ENCODE data around the gene RAB5B. TPM values are rescaled to one million over a fixed set of nuclear protein-coding genes. Genes with fewer than 3 reads are reported as not detected.
A peak's percentile ranks its signal among the peaks of the same experiment; 100 is the strongest.

The RAB5B gene
- total and polyA plus RNA-seq, 3 donors from 2014 or later, result 139 to 198 (median 144) TPM

DNA sequence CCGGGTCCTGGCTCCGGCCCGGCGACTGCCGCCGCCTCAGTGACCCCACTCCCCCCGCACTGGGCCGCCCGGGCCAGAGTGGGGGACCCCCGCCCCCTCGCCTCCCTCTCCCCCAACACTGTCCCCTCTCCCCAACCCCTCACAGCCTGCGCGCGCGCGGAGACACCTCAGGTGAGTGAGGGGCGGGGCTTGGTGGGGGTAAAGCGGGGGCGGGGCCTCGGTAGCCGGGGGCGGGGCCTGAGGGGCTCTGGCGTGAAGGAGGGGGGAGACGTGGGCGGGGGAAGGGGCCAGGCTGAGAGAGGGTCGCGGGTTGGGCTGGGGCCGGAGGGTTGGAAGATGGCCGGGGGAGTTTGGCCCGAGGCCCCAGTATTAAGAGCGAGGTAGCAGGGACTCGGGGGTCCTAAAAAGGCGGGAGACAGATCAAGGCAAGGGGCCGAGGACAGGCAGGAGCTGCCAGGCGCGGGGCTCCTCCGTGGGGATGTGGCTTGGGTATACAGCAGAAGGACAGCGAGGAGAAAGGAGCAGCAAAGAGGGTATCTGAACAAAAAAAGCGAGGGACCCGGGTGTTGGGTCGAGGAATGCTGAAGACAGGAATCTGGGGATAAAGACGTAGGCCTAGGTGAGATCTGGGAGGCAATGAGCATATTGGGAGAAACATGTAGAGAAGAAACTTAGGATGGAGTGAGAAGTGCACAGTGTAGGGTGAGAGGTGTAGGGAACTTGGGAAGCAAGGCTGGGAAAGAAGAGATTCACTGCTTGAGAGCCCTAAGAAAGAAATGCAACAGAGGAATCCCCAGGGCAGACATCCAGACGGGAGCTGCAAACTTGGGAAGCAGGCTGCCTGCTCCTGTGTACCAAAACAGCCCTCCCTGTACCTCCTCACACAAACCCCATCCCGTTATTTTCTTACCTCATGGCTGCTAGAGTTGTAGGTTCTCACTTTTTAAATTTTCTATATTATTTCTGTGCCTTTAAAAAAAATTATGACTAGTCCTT is 34.0 kb downstream of the RAB5B start:
- H3K9me3 ChIP-seq, result no peaks in the 10 kb centered on the region
- H3K27me3 ChIP-seq, result no peaks in the 10 kb centered on the region
- H3K36me3 ChIP-seq (ENCODE audit: low read depth, missing control alignments), result no peaks in the 10 kb centered on the region
- H3K27ac ChIP-seq, result peak overlapping the region; percentile 96 to 98
- WGBS, 2 donors, result 1 to 2% methylated on average over 29 to 30 of the region's 44 CpGs
- intact Hi-C loops (cut with DNase I; ENCODE audit: low total_unique reads), result no loop called here
- H3K4me1 ChIP-seq, result peaks cover 3% of the 10 kb centered on the region
- no peak for TF ChIP-seq POLR2A (IDR thresholded peaks at IDR 0.05)
- TF ChIP-seq, protein P1, sequence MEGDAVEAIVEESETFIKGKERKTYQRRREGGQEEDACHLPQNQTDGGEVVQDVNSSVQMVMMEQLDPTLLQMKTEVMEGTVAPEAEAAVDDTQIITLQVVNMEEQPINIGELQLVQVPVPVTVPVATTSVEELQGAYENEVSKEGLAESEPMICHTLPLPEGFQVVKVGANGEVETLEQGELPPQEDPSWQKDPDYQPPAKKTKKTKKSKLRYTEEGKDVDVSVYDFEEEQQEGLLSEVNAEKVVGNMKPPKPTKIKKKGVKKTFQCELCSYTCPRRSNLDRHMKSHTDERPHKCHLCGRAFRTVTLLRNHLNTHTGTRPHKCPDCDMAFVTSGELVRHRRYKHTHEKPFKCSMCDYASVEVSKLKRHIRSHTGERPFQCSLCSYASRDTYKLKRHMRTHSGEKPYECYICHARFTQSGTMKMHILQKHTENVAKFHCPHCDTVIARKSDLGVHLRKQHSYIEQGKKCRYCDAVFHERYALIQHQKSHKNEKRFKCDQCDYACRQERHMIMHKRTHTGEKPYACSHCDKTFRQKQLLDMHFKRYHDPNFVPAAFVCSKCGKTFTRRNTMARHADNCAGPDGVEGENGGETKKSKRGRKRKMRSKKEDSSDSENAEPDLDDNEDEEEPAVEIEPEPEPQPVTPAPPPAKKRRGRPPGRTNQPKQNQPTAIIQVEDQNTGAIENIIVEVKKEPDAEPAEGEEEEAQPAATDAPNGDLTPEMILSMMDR (IDR thresholded peaks at IDR 0.05), result no peak
- peak overlapping the region; percentile 96 to 99 for H3K4me3 ChIP-seq
- peak; percentile 76 for DNase-seq

DNA sequence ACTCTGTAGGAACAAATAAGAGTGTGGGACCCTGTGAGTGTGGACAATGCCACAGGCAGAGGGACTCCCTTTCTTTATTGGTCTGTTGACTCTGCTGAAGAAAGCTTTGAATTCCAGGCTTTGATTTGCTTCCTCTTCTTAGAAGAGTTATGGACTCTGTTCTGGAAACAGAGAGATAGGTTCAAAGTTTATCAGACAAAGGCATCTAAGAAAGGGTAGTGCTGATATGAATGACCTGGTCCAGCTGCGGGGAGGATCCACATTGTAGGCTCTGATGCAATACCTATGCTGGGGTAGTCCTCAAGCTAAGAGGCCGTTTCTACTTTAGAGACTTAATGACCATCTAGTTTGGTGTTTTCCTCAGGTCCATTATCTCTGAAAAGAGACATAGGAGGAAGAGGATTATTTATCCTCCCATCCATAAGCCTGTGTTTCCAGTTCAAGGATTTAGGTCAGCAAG is 36.3 kb downstream of the RAB5B start:
- Histone ChIP-seq H3K9me3 (no peaks in the 10 kb centered on the region), H3K36me3 (ENCODE audit: low read depth, missing control alignments) (no peaks in the 10 kb centered on the region), H3K27ac (no peak overlapping the region), H3K27me3 (no peaks in the 10 kb centered on the region), H3K4me3 (no peak overlapping the region), H3K4me1 (peaks cover 3% of the 10 kb centered on the region)
- intact Hi-C loops (cut with DNase I; ENCODE audit: low total_unique reads), result no loop called here
- 72 to 79% methylated on average over 2 of the region's 2 CpGs for WGBS, 2 donors
- TF ChIP-seq POLR2A (IDR thresholded peaks at IDR 0.05), result no peak
- TF ChIP-seq, protein P1 (IDR thresholded peaks at IDR 0.05), result no peak
- no peak for DNase-seq

DNA sequence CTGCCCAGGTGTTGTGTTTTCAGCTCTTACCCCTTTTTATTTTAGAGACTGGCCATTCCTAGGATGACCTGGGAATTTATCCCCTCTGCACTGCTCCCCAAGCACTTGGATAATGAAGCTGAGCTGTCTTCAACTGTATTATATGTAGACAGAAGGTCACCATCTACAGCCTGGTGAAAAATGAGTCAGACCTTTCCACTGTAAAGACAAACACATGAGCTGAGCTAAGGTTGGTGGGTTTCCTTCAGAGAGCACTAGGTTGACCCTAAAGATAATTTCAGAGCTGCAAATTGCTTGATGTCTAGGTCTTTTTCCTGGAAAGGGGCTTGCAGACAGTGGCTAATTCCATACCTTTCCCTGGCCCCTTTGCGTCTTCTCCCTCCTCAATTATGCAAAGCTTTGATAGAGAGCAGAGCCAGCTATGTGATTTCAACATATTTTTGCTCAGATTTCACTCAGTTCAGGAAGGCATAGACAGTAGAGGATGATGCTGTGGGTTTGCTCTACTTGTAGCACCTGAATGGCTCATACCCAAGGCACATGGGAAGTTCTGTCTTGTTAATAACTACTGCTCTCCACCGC is 37.7 kb downstream of the RAB5B start:
- H3K27ac ChIP-seq, result no peak overlapping the region
- TF ChIP-seq, protein P1 (IDR thresholded peaks at IDR 0.05), result no peak
- TF ChIP-seq POLR2A (IDR thresholded peaks at IDR 0.05), result no peak
- WGBS, 2 donors, result 77 to 93% methylated on average over 2 of the region's 2 CpGs
- intact Hi-C loops (cut with DNase I; ENCODE audit: low total_unique reads), result no loop called here
- H3K4me3 ChIP-seq, result no peak overlapping the region
- H3K9me3 ChIP-seq, result no peaks in the 10 kb centered on the region
- no peaks in the 10 kb centered on the region for H3K27me3 ChIP-seq
- DNase-seq, result no peak
- H3K36me3 ChIP-seq (ENCODE audit: low read depth, missing control alignments), result no peaks in the 10 kb centered on the region
- H3K4me1 ChIP-seq, result peaks cover 3% of the 10 kb centered on the region

DNA sequence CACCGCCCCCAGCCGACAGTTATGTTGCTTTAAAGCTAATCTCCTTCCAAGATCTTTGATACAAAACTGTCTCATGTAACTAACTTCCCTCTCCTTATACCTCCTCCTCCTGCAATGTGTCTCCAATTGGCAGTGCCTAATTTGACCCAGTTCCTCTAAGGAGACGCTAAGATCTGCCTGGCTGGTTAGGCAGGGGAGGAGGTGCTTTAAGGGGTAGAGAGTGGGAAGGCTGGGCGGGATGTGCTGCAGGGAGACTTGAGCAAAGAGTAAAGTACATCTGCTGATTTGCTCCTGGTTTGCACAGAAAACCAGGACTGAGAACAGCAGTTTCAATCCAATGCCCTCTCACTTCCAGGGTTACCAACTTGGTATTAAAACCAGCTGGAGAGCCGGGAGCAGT is 39.6 kb downstream of the RAB5B start:
- no peak for TF ChIP-seq POLR2A (IDR thresholded peaks at IDR 0.05)
- TF ChIP-seq, protein P1 (IDR thresholded peaks at IDR 0.05), result no peak
- H3K27me3 ChIP-seq, result no peaks in the 10 kb centered on the region
- H3K4me3 ChIP-seq, result no peak overlapping the region
- no peaks in the 10 kb centered on the region for H3K36me3 ChIP-seq (ENCODE audit: low read depth, missing control alignments)
- H3K4me1 ChIP-seq, result no peaks in the 10 kb centered on the region
- H3K9me3 ChIP-seq, result no peaks in the 10 kb centered on the region
- no peak overlapping the region for H3K27ac ChIP-seq
- WGBS, 2 donors, result 84 to 87% methylated on average over 5 of the region's 5 CpGs
- intact Hi-C loops (cut with DNase I; ENCODE audit: low total_unique reads), result no loop called here
- no peak for DNase-seq

Data from testis (tissue), 3 donors.